Measurements from ENCODE around the gene KIAA0513.

Gene KIAA0513

DNA sequence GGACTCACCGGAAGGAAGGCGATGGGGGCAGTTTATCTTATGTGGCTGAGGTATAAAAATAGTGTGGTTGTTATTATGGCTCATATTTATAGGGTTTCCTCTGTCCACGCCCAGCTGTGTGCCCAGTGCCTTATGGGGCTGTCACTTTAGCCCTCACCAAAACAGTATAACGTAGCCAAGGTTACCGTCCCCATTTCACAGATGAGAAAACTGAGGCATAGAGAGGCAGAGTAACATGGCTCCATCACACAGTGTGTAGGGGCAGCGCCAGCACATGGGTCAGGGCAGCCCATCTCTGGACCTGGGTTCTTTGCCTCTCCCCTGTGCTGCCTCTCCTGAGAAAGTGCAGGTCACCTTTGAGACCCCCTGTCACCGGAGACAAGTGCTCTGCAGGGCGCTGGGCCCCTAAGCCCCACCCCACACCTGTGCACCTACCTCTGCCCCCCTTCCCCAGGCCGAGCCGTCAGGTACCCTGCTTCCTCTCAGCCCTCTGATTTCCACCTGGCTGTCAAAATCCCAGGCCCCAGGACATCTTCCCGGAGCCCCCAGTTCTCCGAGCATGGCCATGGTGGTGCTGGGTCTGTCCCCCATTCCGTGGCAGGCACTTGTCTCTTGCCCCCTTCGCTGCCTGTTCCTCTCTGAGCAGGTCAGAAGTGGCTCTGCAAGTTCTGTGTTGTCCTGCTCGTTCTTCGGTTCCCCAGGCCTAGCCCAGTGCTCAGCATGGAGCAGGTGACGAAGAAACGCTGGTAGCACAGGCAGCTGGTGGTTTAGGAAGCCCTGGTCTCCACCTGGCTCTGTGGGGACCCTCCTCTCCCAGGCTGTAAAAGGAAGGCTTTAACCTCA, 7.2 kb downstream of the KIAA0513 start:
- Histone ChIP-seq H3K9me3 (replicated peaks in 1 of 11) (no peaks in the 10 kb centered on the region), H3K4me2 (peak overlapping the region in 9 of 11 experiments; percentile 11 to 100 (median 98); a peak in 7 of 22 replicates), H3K4me3 (no peak overlapping the region), H4K20me1 (peaks cover 0 to 48% (median 18%) of the 10 kb centered on the region in 11 experiments; a peak in 13 of 22 replicates), H3K4me1 (peaks cover 14 to 70% (median 56%) of the 10 kb centered on the region in 10 experiments), H3K27ac (peak overlapping the region in 6 of 11 experiments; percentile 1 to 46 (median 22); a peak in 7 of 22 replicates), H3K9ac (no peak overlapping the region; a peak in 1 of 22 replicates), H3K27me3 (peaks cover 0 to 11% (median 0%) of the 10 kb centered on the region in 11 experiments; a peak in 4 of 22 replicates), H3K36me3 (peaks cover 0 to 86% (median 24%) of the 10 kb centered on the region in 11 experiments; a peak in 15 of 22 replicates)
- TF ChIP-seq Cebpa-rat (IDR thresholded peaks at IDR 0.05), result no peak

DNA sequence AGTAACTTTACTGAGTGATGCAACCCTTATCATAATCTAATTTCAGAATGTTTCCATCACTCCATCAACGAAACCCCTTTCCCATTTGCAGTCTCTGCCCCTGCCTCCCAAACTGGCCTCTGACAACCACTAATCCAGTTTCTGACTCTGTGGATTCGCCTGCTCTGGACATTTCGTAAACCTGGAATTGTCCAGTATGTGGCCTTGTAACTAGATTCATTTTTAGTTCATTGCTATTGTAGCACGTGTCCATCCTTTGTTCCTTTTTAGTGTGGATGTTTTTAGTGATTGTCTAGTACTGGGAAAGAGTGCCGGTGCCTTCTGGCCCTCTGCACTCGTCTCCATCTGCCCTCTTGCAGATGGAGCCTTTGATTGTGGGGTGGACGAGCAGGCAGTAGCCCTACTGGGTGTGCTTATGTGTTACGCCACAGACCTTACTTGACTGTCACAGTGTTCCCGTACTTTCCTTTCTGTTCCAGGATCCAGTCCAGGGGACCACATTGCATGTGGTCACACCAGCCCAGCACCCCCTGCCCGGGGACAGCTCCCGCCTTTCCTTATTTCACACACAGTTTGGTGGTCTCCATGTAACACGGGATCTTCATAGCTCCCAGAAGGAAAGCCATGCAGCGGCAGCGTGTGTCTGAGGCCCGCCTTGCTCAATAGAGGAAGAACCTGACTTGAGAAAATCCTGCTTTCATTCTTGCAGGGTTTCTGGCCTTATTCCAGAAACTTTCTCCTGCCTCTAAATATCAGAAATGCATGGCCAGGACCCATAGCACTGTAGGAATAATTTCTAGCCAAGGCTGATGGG, 8.8 kb downstream of the KIAA0513 start:
- no peak overlapping the region for H3K4me3 ChIP-seq
- peaks cover 0 to 7% (median 0%) of the 10 kb centered on the region in 11 experiments; a peak in 5 of 22 replicates for H3K27me3 ChIP-seq
- no peak for TF ChIP-seq Cebpa-rat (IDR thresholded peaks at IDR 0.05)
- no peaks in the 10 kb centered on the region for H3K9me3 ChIP-seq (replicated peaks in 1 of 11)
- no peak overlapping the region for H3K9ac ChIP-seq
- 0 out of 22 replicates have a peak overlapping the region, but pooled peaks of 1 of the 11 experiments have one; percentile 8 for H3K27ac ChIP-seq
- H4K20me1 ChIP-seq, result peaks cover 0 to 62% (median 27%) of the 10 kb centered on the region in 11 experiments; a peak in 12 of 22 replicates
- peaks cover 7 to 54% (median 40%) of the 10 kb centered on the region in 10 experiments; a peak in 18 of 20 replicates for H3K4me1 ChIP-seq
- peak overlapping the region in 5 of 11 experiments; percentile 5 to 44 (median 16); a peak in 10 of 22 replicates for H3K4me2 ChIP-seq
- H3K36me3 ChIP-seq, result peaks cover 0 to 94% (median 22%) of the 10 kb centered on the region in 11 experiments; a peak in 16 of 22 replicates

DNA sequence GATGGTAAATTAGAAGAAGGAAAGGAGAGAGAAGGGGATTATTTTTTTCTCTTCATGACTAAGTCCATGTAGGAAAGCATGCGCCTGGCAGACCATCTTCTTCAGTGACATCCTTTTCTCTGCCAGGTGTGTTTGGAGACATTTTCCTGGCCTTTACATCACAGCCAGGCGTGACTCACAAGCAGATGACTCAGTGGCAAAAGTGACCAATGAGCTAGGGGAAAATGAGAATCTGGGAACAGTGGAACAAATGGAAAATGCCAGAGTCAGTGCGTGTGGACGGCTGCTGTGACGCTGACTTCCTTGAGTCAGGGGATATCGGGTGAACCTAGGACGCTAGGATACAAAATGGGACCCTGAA, 9.4 kb downstream of the KIAA0513 start:
- TF ChIP-seq Cebpa-rat (IDR thresholded peaks at IDR 0.05), result no peak
- H3K36me3 ChIP-seq, result peaks cover 0 to 93% (median 16%) of the 10 kb centered on the region in 11 experiments; a peak in 16 of 22 replicates
- 0 out of 22 replicates have a peak overlapping the region, but pooled peaks of 1 of the 11 experiments have one; percentile 8 for H3K27ac ChIP-seq
- no peaks in the 10 kb centered on the region for H3K9me3 ChIP-seq (replicated peaks in 1 of 11)
- peaks cover 0 to 7% (median 0%) of the 10 kb centered on the region in 11 experiments; a peak in 3 of 22 replicates for H3K27me3 ChIP-seq
- no peak overlapping the region for H3K9ac ChIP-seq
- no peak overlapping the region for H3K4me3 ChIP-seq
- peaks cover 0 to 68% (median 32%) of the 10 kb centered on the region in 11 experiments; a peak in 12 of 22 replicates for H4K20me1 ChIP-seq
- H3K4me1 ChIP-seq, result peaks cover 7 to 48% (median 34%) of the 10 kb centered on the region in 10 experiments; a peak in 18 of 20 replicates
- H3K4me2 ChIP-seq, result peak overlapping the region in 2 of 11 experiments; percentile 14 to 44; a peak in 3 of 22 replicates

DNA sequence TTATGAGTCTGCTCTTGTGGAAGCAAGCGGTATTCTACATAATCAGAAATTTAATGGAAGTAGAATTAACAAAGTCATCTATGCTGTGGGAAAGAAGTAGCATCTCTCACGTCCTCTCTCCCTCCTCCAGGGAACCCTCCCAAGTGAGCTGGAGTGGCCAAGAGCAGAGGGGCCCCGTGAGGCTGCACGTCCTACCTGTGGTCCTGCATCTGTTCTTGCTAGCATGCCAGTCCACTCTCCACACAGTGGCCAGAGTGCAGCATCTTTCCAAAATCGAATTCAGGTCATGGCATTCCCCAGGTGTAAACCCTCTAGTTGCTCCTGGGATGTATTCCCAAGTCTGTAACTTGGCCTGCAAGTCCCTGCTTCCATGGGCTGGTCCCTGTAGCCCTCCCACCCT, 10.1 kb downstream of the KIAA0513 start:
- no peak overlapping the region for H3K27ac ChIP-seq

GRCh38 chr16:85040685-85041084, 13.1 kb downstream of the KIAA0513 start:
- H3K27ac ChIP-seq, result no peak overlapping the region
- no peak overlapping the region for H3K4me3 ChIP-seq
- H3K9ac ChIP-seq, result no peak overlapping the region
- no peak for TF ChIP-seq Cebpa-rat (IDR thresholded peaks at IDR 0.05)
- no peaks in the 10 kb centered on the region for H3K9me3 ChIP-seq (replicated peaks in 1 of 11)
- peaks cover 1 to 23% (median 12%) of the 10 kb centered on the region in 10 experiments; a peak in 18 of 20 replicates for H3K4me1 ChIP-seq
- peaks cover 0 to 8% (median 4%) of the 10 kb centered on the region in 11 experiments; a peak in 7 of 22 replicates for H3K27me3 ChIP-seq
- peaks cover 0 to 94% (median 13%) of the 10 kb centered on the region in 11 experiments; a peak in 11 of 22 replicates for H3K36me3 ChIP-seq
- peaks cover 0 to 88% (median 54%) of the 10 kb centered on the region in 11 experiments; a peak in 12 of 22 replicates for H4K20me1 ChIP-seq
- H3K4me2 ChIP-seq, result no peak overlapping the region

More for the DNA sequence above, 10.1 kb downstream of the KIAA0513 start:
- H3K36me3 ChIP-seq, result peaks cover 0 to 93% (median 16%) of the 10 kb centered on the region in 11 experiments; a peak in 13 of 22 replicates
- H3K9ac ChIP-seq, result no peak overlapping the region
- H3K27me3 ChIP-seq, result peaks cover 0 to 7% (median 0%) of the 10 kb centered on the region in 11 experiments; a peak in 2 of 22 replicates
- H3K4me3 ChIP-seq, result no peak overlapping the region
- H3K4me1 ChIP-seq, result peaks cover 7 to 41% (median 27%) of the 10 kb centered on the region in 10 experiments; a peak in 18 of 20 replicates
- H4K20me1 ChIP-seq, result peaks cover 0 to 75% (median 39%) of the 10 kb centered on the region in 11 experiments; a peak in 13 of 22 replicates
- H3K9me3 ChIP-seq (replicated peaks in 1 of 11), result no peaks in the 10 kb centered on the region
- no peak for TF ChIP-seq Cebpa-rat (IDR thresholded peaks at IDR 0.05)
- H3K4me2 ChIP-seq, result no peak overlapping the region

- Histone ChIP-seq H3K9me3 (replicated peaks in 1 of 11) (no peaks in the 10 kb centered on the region), H3K4me2 (no peak overlapping the region), H3K4me3 (no peak overlapping the region), H3K27me3 (peaks cover 0 to 16% (median 10%) of the 10 kb centered on the region in 11 experiments; a peak in 10 of 22 replicates), H3K36me3 (peaks cover 0 to 95% (median 15%) of the 10 kb centered on the region in 11 experiments; a peak in 11 of 22 replicates), H3K4me1 (peaks cover 9 to 23% (median 15%) of the 10 kb centered on the region in 10 experiments), H3K27ac (no peak overlapping the region), H3K9ac (no peak overlapping the region), H4K20me1 (peaks cover 0 to 89% (median 57%) of the 10 kb centered on the region in 11 experiments; a peak in 13 of 22 replicates)
- TF ChIP-seq Cebpa-rat (IDR thresholded peaks at IDR 0.05), result no peak
These were observed 13.9 kb downstream of the KIAA0513 start for GRCh38 chr16:85041219-85042166.

DNA sequence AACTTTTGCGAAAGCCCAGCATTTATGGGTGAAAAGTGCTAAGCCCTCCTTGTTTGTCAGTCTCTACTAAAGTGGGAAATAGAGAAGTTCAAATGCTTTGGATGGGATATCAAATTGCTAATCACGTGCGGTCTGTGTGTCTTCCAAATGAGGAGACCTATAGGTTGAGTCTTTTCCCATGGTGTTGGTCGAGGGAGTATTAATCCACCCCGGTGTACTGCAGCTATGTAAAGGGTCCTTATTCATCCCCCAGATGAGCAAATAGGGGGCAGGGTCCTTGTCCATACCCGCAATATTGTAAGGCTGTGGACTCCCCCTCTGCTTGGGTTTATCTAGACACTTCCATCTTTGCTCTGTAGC, 14.6 kb downstream of the KIAA0513 start:
- peaks cover 0 to 88% (median 13%) of the 10 kb centered on the region in 11 experiments; a peak in 11 of 22 replicates for H3K36me3 ChIP-seq
- no peaks in the 10 kb centered on the region for H3K9me3 ChIP-seq (replicated peaks in 1 of 11)
- no peak overlapping the region for H3K9ac ChIP-seq
- H4K20me1 ChIP-seq, result peaks cover 0 to 89% (median 50%) of the 10 kb centered on the region in 11 experiments; a peak in 14 of 22 replicates
- H3K4me2 ChIP-seq, result no peak overlapping the region
- no peak overlapping the region for H3K27ac ChIP-seq
- TF ChIP-seq Cebpa-rat (IDR thresholded peaks at IDR 0.05), result no peak
- no peak overlapping the region for H3K4me3 ChIP-seq
- peaks cover 0 to 23% (median 10%) of the 10 kb centered on the region in 11 experiments; a peak in 10 of 22 replicates for H3K27me3 ChIP-seq
- H3K4me1 ChIP-seq, result peaks cover 15 to 23% (median 18%) of the 10 kb centered on the region in 10 experiments
